Osteocyte (in vitro differentiated cells): ENCODE results near the gene SULT2A1. TPM values are rescaled to one million over a fixed set of nuclear protein-coding genes. Genes with fewer than 3 reads are reported as not detected.

Experiments
- DNase-seq: peaks from one replicate; pipeline ENCODE4 v3.0.0; 2021; ENCODE audit warnings: mixed read lengths; ENCODE audit not compliant: unreplicated experiment; ENCODE audit errors: extremely low spot score
- H3K27ac Mint-ChIP-seq: one replicate; pipeline ENCODE4 v1.8.0; 2021; ENCODE audit warnings: mild to moderate bottlenecking, mixed read lengths; ENCODE audit not compliant: unreplicated experiment
- H3K27me3 Mint-ChIP-seq: one replicate; pipeline ENCODE4 v1.8.0; 2021; ENCODE audit warnings: mixed read lengths; ENCODE audit not compliant: unreplicated experiment
- H3K36me3 Mint-ChIP-seq: one replicate; pipeline ENCODE4 v1.8.0; 2021; ENCODE audit warnings: mixed read lengths; ENCODE audit not compliant: unreplicated experiment
- H3K4me1 Mint-ChIP-seq: one replicate; pipeline ENCODE4 v1.8.0; 2021; ENCODE audit warnings: mixed read lengths; ENCODE audit not compliant: unreplicated experiment
- H3K4me3 Mint-ChIP-seq: one replicate; pipeline ENCODE4 v1.8.0; 2021; ENCODE audit warnings: mild to moderate bottlenecking, moderate library complexity, mixed read lengths; ENCODE audit not compliant: unreplicated experiment
- H3K9me3 Mint-ChIP-seq: one replicate; pipeline ENCODE4 v1.8.0; 2021; ENCODE audit warnings: mixed read lengths; ENCODE audit not compliant: unreplicated experiment
- CTCF ChIP-seq: fragments of 200-600 bp; sonication (generic); IDR thresholded peaks from 2 replicates; pipeline ENCODE4 v1.5.0; 2021; ENCODE audit warnings: antibody characterized with exemption, mild to moderate bottlenecking, moderate library complexity
- total RNA-seq: library from RNA; stranded (reverse); gene quantifications from 2 replicates; pipeline ENCODE4 v1.2.1, GENCODE V29; 2021

Gene SULT2A1
- total RNA-seq, 1 donor from 2014 or later = not detected

- no peak for TF ChIP-seq CTCF
- peaks cover 6% of the 10 kb centered on the region for H3K9me3 Mint-ChIP-seq
- no peaks in the 10 kb centered on the region for H3K36me3 Mint-ChIP-seq
- no peak overlapping the region for H3K4me3 Mint-ChIP-seq
- H3K27ac Mint-ChIP-seq = no peak overlapping the region
- DNase-seq = no peak
- H3K4me1 Mint-ChIP-seq = no peaks in the 10 kb centered on the region
- H3K27me3 Mint-ChIP-seq = peaks cover 7% of the 10 kb centered on the region
Measured at GRCh38 chr19:47899335-47899734, 13.2 kb upstream of the SULT2A1 start.

- Mint-ChIP-seq H3K9me3 (peaks cover 6% of the 10 kb centered on the region), H3K27me3 (peaks cover 7% of the 10 kb centered on the region), H3K4me3 (no peak overlapping the region), H3K27ac (no peak overlapping the region), H3K4me1 (no peaks in the 10 kb centered on the region), H3K36me3 (no peaks in the 10 kb centered on the region)
- no peak for DNase-seq
- no peak for TF ChIP-seq CTCF
Measured at GRCh38 chr19:47897861-47898260, 11.7 kb upstream of the SULT2A1 start.

- H3K9me3 Mint-ChIP-seq = peaks cover 6% of the 10 kb centered on the region
- DNase-seq = no peak
- no peaks in the 10 kb centered on the region for H3K36me3 Mint-ChIP-seq
- H3K27ac Mint-ChIP-seq = no peak overlapping the region
- no peaks in the 10 kb centered on the region for H3K4me1 Mint-ChIP-seq
- H3K27me3 Mint-ChIP-seq = peaks cover 7% of the 10 kb centered on the region
- no peak for TF ChIP-seq CTCF
- no peak overlapping the region for H3K4me3 Mint-ChIP-seq
Measured at GRCh38 chr19:47896773-47897172, 10.7 kb upstream of the SULT2A1 start.

GRCh38 chr19:47896019-47896418 is 9.9 kb upstream of the SULT2A1 start:
- DNase-seq = no peak
- Mint-ChIP-seq H3K9me3 (peaks cover 6% of the 10 kb centered on the region), H3K36me3 (no peaks in the 10 kb centered on the region), H3K4me3 (no peak overlapping the region), H3K27ac (no peak overlapping the region), H3K27me3 (peaks cover 7% of the 10 kb centered on the region), H3K4me1 (no peaks in the 10 kb centered on the region)
- TF ChIP-seq CTCF = no peak

- peaks cover 4% of the 10 kb centered on the region for H3K27me3 Mint-ChIP-seq
- H3K36me3 Mint-ChIP-seq = no peaks in the 10 kb centered on the region
- H3K4me3 Mint-ChIP-seq = no peak overlapping the region
Measured at GRCh38 chr19:47895165-47895782, 9.2 kb upstream of the SULT2A1 start.

More at GRCh38 chr19:47895165-47895782, 9.2 kb upstream of the SULT2A1 start:
- peaks cover 6% of the 10 kb centered on the region for H3K9me3 Mint-ChIP-seq
- H3K4me1 Mint-ChIP-seq = no peaks in the 10 kb centered on the region
- no peak overlapping the region for H3K27ac Mint-ChIP-seq
- TF ChIP-seq CTCF = no peak
- DNase-seq = no peak
